IMR-90 (cell line): ENCODE results near the gene ZSCAN18.

ENCODE experiments used
- BHLHE40 ChIP-seq: fragments of 150-350 bp; IDR thresholded peaks from 2 replicates; pipeline ENCODE4 v1.6.1; 2016; ENCODE audit warnings: mild to moderate bottlenecking, low read depth, low read length
- CEBPB ChIP-seq: IDR thresholded peaks from 2 replicates; pipeline ENCODE4 v1.6.1; 2012; ENCODE audit warnings: low read depth, low read length, improper control_type of control experiment
- CTCF ChIP-seq: conservative IDR thresholded peaks from 2 replicates; pipeline ENCODE4 v1.5.1; 2012; ENCODE audit warnings: mild to moderate bottlenecking, low read depth, low read length, improper control_type of control experiment
- FOS ChIP-seq: fragments of 150-350 bp; IDR thresholded peaks from 2 replicates; pipeline ENCODE4 v1.6.1; 2016; ENCODE audit warnings: low read depth, low read length
- MAZ ChIP-seq: IDR thresholded peaks from 2 replicates; pipeline ENCODE4 v1.6.1; 2012; ENCODE audit warnings: low read depth, mild to moderate bottlenecking, low read length, improper control_type of control experiment, moderate library complexity, borderline replicate concordance
- POLR2A ChIP-seq: IDR thresholded peaks from 2 replicates; pipeline ENCODE4 v1.6.1; 2012; ENCODE audit warnings: mild to moderate bottlenecking, low read depth, low read length
- RAD21 ChIP-seq: IDR thresholded peaks from 2 replicates; pipeline ENCODE4 v1.6.1; 2012; ENCODE audit warnings: low read length, improper control_type of control experiment
- USF2 ChIP-seq: fragments of 150-350 bp; IDR thresholded peaks from 2 replicates; pipeline ENCODE4 v1.6.1; 2017; ENCODE audit warnings: mild to moderate bottlenecking, antibody characterized with exemption, low read length, low read depth

GRCh38 chr19:58091251-58091995, 6.6 kb downstream of the ZSCAN18 start:
- no peak for TF ChIP-seq CTCF
- TF ChIP-seq BHLHE40: no peak
- no peak for TF ChIP-seq RAD21
- no peak for TF ChIP-seq CEBPB
- TF ChIP-seq MAZ: no peak
- TF ChIP-seq USF2: no peak
- TF ChIP-seq POLR2A: no peak
- no peak for TF ChIP-seq FOS
